ENCODE results near the gene SDE2.
"Not testable (repeated sequence)": the region's sequence is repeated elsewhere in the genome, so short reads cannot be mapped to it uniquely, and the experiment has no call there.

Gene SDE2

GRCh38 chr1:225941187-225941941 lies 57.8 kb downstream of the SDE2 start, which contains the start of gene LEFTY2:
TSS of gene LEFTY2 (minus strand) at chr1:225941220. CDS start at chr1:225941140, 80 bp downstream.
- DNase-seq: peak; percentile 78

GRCh38 chr1:225940385-225941151 lies 58.6 kb downstream of the SDE2 start:
- peak; percentile 60 for DNase-seq

GRCh38 chr1:225939939-225940310 lies 59.2 kb downstream of the SDE2 start:
- not testable (repeated sequence) for DNase-seq

GRCh38 chr1:225939097-225939938 lies 59.8 kb downstream of the SDE2 start:
- DNase-seq: not testable (repeated sequence)

GRCh38 chr1:225937048-225937968 lies 61.8 kb downstream of the SDE2 start:
- no peak for DNase-seq

- no peak for DNase-seq
Observed at GRCh38 chr1:225936523-225936922, 62.6 kb downstream of the SDE2 start.

- not testable (repeated sequence) for DNase-seq
Observed at GRCh38 chr1:225936086-225936485, 63.1 kb downstream of the SDE2 start.

- no peak for DNase-seq
Observed at GRCh38 chr1:225934711-225935110, 64.4 kb downstream of the SDE2 start.

GRCh38 chr1:225933072-225933471 lies 66.1 kb downstream of the SDE2 start:
- no peak for DNase-seq
